Adrenal gland (tissue), 12 donors: ENCODE measurements around the gene CIDEC. TPM values are rescaled to one million over a fixed set of nuclear protein-coding genes. Genes with fewer than 3 reads are reported as not detected.
"Not testable (repeated sequence)": the region's sequence is repeated elsewhere in the genome, so short reads cannot be mapped to it uniquely, and the experiment has no call there.

Experiments
- DNase-seq, 7 donors: peaks; one replicate each; pipeline ENCODE4 v3.0.0-alpha.2; 2019 to 2020
- H3K27ac ChIP-seq, 5 donors: fragments of 200-600 bp; sonication (generic) in 4 of 5; 1 replicate in 3 of 5; 2 replicates in 2 of 5; pipeline versions ENCODE4 v1.5.1 to v1.8.0; 2016 to 2020; ENCODE audit warnings: mild to moderate bottlenecking in 1 of 5
- H3K27me3 ChIP-seq: fragments of 200-600 bp; 2 replicates; pipeline ENCODE4 v1.8.0; 2021
- H3K36me3 ChIP-seq, 2 donors: fragments of 200-600 bp; replicated peaks in 1 of 2; 1 replicate in 1 of 2; 2 replicates in 1 of 2; pipeline versions ENCODE4 v1.5.1 to v1.8.0; 2018 to 2022
- H3K4me1 ChIP-seq, 2 donors: fragments of 200-600 bp; replicated peaks in 1 of 2; 1 replicate in 1 of 2; 2 replicates in 1 of 2; pipeline versions ENCODE4 v1.5.1 to v1.8.0; 2018 to 2021
- H3K4me3 ChIP-seq, 4 donors: fragments of 200-600 bp; sonication (generic) in 3 of 4; one replicate each; pipeline ENCODE4 v1.5.1; 2016 to 2018
- H3K9me3 ChIP-seq, 3 donors: fragments of 200-600 bp; sonication (generic) in 1 of 3; replicated peaks in 1 of 3; 1 replicate in 2 of 3; 2 replicates in 1 of 3; pipeline versions ENCODE4 v1.5.1 to v1.8.0; 2016 to 2021
- CTCF ChIP-seq, 6 experiments: fragments of 450-650 bp in 4 of 6; fragments of 200-600 bp in 2 of 6; sonication (generic) in 1 of 6; IDR thresholded peaks; 1 replicate in 5 of 6; 2 replicates in 1 of 6; pipeline versions ENCODE4 v1.5.1 to v1.8.0; 2016 to 2021; ENCODE audit warnings: antibody characterized with exemption in 6 of 6, mild to moderate bottlenecking in 2 of 6, moderate library complexity in 1 of 6
- POLR2A ChIP-seq, 2 donors: fragments of 450-650 bp; IDR thresholded peaks; one replicate each; pipeline ENCODE4 v1.6.1; 2017; ENCODE audit warnings: antibody characterized with exemption in 2 of 2, mild to moderate bottlenecking in 2 of 2, moderate library complexity in 1 of 2
- WGBS, 4 donors: extraction: QIAGEN DNeasy Blood & Tissue Kit in 2 of 4; methylation state at CpG; one replicate each; pipeline versions ENCODE4 v1.1.5 to v1.1.7; 2013 to 2017; 5-methylcytosine and 5-hydroxymethylcytosine counted together
- intact Hi-C, 2 donors: fragments of 100-400 bp; cut with DNase I; formaldehyde crosslinking; loops; one replicate each; pipeline versions ENCODE4 v1.14.1 to v1.15.0; 2022 to 2023
- polyA plus RNA-seq, 3 donors: library from polyadenylated mRNA; stranded (reverse); fragments of 200-250 nt in 2 of 3; fragments of 350-450 nt in 1 of 3; fragmentation: Illumina TruSeq in 1 of 3; extraction: RNeasy Lipid Tissue Mini Kit (QIAGEN cat#74804) in 1 of 3; gene quantifications; one replicate each; pipeline ENCODE4 v1.2.3, GENCODE V29; 2013 to 2014
- total RNA-seq, 9 donors: library from RNA; depleted of rRNA in 4 of 9; stranded (reverse); fragments of >200 nt in 4 of 9; fragments of 120-200 nt in 1 of 9; fragmentation: NEBNext Ultra II Directional in 1 of 9; extraction: Animal tissue kit (Norgen Biotek cat#: 25700) in 1 of 9; gene quantifications; one replicate each; pipeline versions ENCODE4 v1.1.0 to v1.2.4, GENCODE V29; 2013 to 2023
- donor health status: healthy with polysubstance abuse.
- donor health status: Bipolar disorder and iron deficiency.
- donor health status: DM: yes; HTN: yes; CAD: no.
- donor health status: DM: no; HTN: no; CAD: no.
- donor health status: DM: no; HTN: no; CAD: no.
- donor health status: DM: yes; HTN: yes; CAD: no.

Gene CIDEC
- total and polyA plus RNA-seq, 12 donors = 0.22 to 108 (median 1.4) TPM; not detected in 1

GRCh38 chr3:9901967-9902366 is 21.9 kb upstream of the CIDEC start:
- DNase-seq = no peak
- Histone ChIP-seq H3K4me1 (peaks cover 13 to 14% of the 10 kb centered on the region in 2 donors), H3K27me3 (no peaks in the 10 kb centered on the region), H3K27ac (no peak overlapping the region), H3K9me3 (no peaks in the 10 kb centered on the region), H3K36me3 (no peaks in the 10 kb centered on the region), H3K4me3 (no peak overlapping the region)
- TF ChIP-seq CTCF (IDR thresholded peaks at IDR 0.05) (no peak), POLR2A (IDR thresholded peaks at IDR 0.05) (no peak)
- intact Hi-C loops = no loop called here
- WGBS, 4 donors = 64 to 80% (median 70%) methylated on average over 2 to 5 of the region's 5 CpGs

GRCh38 chr3:9900965-9901415 is 20.9 kb upstream of the CIDEC start:
- not testable (repeated sequence) for DNase-seq

GRCh38 chr3:9899289-9899791 is 19.3 kb upstream of the CIDEC start:
- no peak for DNase-seq
- no peaks in the 10 kb centered on the region for H3K27me3 ChIP-seq
- no peak overlapping the region for H3K4me3 ChIP-seq
- H3K4me1 ChIP-seq = peaks cover 13 to 14% of the 10 kb centered on the region in 2 donors
- intact Hi-C loops = no loop called here
- no peaks in the 10 kb centered on the region for H3K9me3 ChIP-seq
- no peaks in the 10 kb centered on the region for H3K36me3 ChIP-seq
- 68 to 76% (median 71%) methylated on average over 3 of the region's 3 CpGs for WGBS, 4 donors
- TF ChIP-seq CTCF (IDR thresholded peaks at IDR 0.05) (no peak), POLR2A (IDR thresholded peaks at IDR 0.05) (no peak)
- H3K27ac ChIP-seq = no peak overlapping the region

More at GRCh38 chr3:9900965-9901415, 20.9 kb upstream of the CIDEC start:
- H3K27ac ChIP-seq, H3K4me3 ChIP-seq, H3K9me3 ChIP-seq, H3K27me3 ChIP-seq, intact Hi-C loops, H3K36me3 ChIP-seq: not testable (repeated sequence)
- 91 to 93% (median 93%) methylated on average over 6 of the region's 6 CpGs for WGBS, 4 donors
- H3K4me1 ChIP-seq = peaks cover 13 to 14% of the 10 kb centered on the region in 2 donors

- intact Hi-C loops = no loop called here
- 75 to 81% (median 78%) methylated on average over 6 to 8 of the region's 8 CpGs for WGBS, 4 donors
- no peak overlapping the region for H3K4me3 ChIP-seq
- peaks cover 0 to 4% of the 10 kb centered on the region in 2 donors for H3K36me3 ChIP-seq
- H3K9me3 ChIP-seq = no peaks in the 10 kb centered on the region
- H3K4me1 ChIP-seq = peaks cover 19 to 21% of the 10 kb centered on the region in 2 donors
- TF ChIP-seq CTCF (IDR thresholded peaks at IDR 0.05) = no peak
- no peak for TF ChIP-seq POLR2A (IDR thresholded peaks at IDR 0.05)
- H3K27ac ChIP-seq = peak overlapping the region in 2 of 5 donors; percentile 66 to 75
- DNase-seq = no peak
- no peaks in the 10 kb centered on the region for H3K27me3 ChIP-seq
Measured at GRCh38 chr3:9898467-9899241, 18.6 kb upstream of the CIDEC start.
